ENCODE measurements around the gene PSAT1. TPM values are rescaled to one million over a fixed set of nuclear protein-coding genes. Genes with fewer than 3 reads are reported as not detected.

The PSAT1 gene
- total RNA-seq, 1 experiment from 2014 or later: 69.5 TPM

GRCh38 chr9:78286946-78287388, 10.0 kb upstream of the PSAT1 start:
- intact Hi-C loops (cut with micrococcal nuclease; ENCODE audit: unreplicated experiment): no loop called here
- H3K4me3 Mint-ChIP-seq (ENCODE audit: low read depth, unreplicated experiment): no peak overlapping the region
- no TSS peak for BruUV-seq (replicated peaks)
- no peaks in the 10 kb centered on the region for H3K9me3 Mint-ChIP-seq (ENCODE audit: low read depth, unreplicated experiment)
- TF ChIP-seq, protein P1, sequence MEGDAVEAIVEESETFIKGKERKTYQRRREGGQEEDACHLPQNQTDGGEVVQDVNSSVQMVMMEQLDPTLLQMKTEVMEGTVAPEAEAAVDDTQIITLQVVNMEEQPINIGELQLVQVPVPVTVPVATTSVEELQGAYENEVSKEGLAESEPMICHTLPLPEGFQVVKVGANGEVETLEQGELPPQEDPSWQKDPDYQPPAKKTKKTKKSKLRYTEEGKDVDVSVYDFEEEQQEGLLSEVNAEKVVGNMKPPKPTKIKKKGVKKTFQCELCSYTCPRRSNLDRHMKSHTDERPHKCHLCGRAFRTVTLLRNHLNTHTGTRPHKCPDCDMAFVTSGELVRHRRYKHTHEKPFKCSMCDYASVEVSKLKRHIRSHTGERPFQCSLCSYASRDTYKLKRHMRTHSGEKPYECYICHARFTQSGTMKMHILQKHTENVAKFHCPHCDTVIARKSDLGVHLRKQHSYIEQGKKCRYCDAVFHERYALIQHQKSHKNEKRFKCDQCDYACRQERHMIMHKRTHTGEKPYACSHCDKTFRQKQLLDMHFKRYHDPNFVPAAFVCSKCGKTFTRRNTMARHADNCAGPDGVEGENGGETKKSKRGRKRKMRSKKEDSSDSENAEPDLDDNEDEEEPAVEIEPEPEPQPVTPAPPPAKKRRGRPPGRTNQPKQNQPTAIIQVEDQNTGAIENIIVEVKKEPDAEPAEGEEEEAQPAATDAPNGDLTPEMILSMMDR (IDR thresholded peaks at IDR 0.05; ENCODE audit: unreplicated experiment): no peak
- no peaks in the 10 kb centered on the region for H3K36me3 Mint-ChIP-seq (ENCODE audit: insufficient read depth, unreplicated experiment)
- H3K27me3 Mint-ChIP-seq (ENCODE audit: unreplicated experiment): no peaks in the 10 kb centered on the region
- DNase-seq: no peak
- H3K27ac Mint-ChIP-seq (ENCODE audit: unreplicated experiment): no peak overlapping the region
- H3K4me1 Mint-ChIP-seq (ENCODE audit: low read depth, unreplicated experiment): no peaks in the 10 kb centered on the region
- CTCF ChIA-PET: no interaction called here

- H3K36me3 Mint-ChIP-seq (ENCODE audit: insufficient read depth, unreplicated experiment): no peaks in the 10 kb centered on the region
- intact Hi-C loops (cut with micrococcal nuclease; ENCODE audit: unreplicated experiment): no loop called here
- no peak for DNase-seq
- TF ChIP-seq, protein P1 (IDR thresholded peaks at IDR 0.05; ENCODE audit: unreplicated experiment): no peak
- H3K27ac Mint-ChIP-seq (ENCODE audit: unreplicated experiment): no peak overlapping the region
- no peaks in the 10 kb centered on the region for H3K4me1 Mint-ChIP-seq (ENCODE audit: low read depth, unreplicated experiment)
- no peak overlapping the region for H3K4me3 Mint-ChIP-seq (ENCODE audit: low read depth, unreplicated experiment)
- no peaks in the 10 kb centered on the region for H3K27me3 Mint-ChIP-seq (ENCODE audit: unreplicated experiment)
- CTCF ChIA-PET: no interaction called here
- BruUV-seq (replicated peaks): no TSS peak
- H3K9me3 Mint-ChIP-seq (ENCODE audit: low read depth, unreplicated experiment): no peaks in the 10 kb centered on the region
Observed at GRCh38 chr9:78288214-78288892, 8.6 kb upstream of the PSAT1 start.

- H3K4me1 Mint-ChIP-seq (ENCODE audit: low read depth, unreplicated experiment): no peaks in the 10 kb centered on the region
- CTCF ChIA-PET: no interaction called here
- no peak for DNase-seq
- intact Hi-C loops (cut with micrococcal nuclease; ENCODE audit: unreplicated experiment): no loop called here
- H3K36me3 Mint-ChIP-seq (ENCODE audit: insufficient read depth, unreplicated experiment): no peaks in the 10 kb centered on the region
- no peaks in the 10 kb centered on the region for H3K27me3 Mint-ChIP-seq (ENCODE audit: unreplicated experiment)
- TF ChIP-seq, protein P1 (IDR thresholded peaks at IDR 0.05; ENCODE audit: unreplicated experiment): no peak
- no peak overlapping the region for H3K4me3 Mint-ChIP-seq (ENCODE audit: low read depth, unreplicated experiment)
- H3K9me3 Mint-ChIP-seq (ENCODE audit: low read depth, unreplicated experiment): no peaks in the 10 kb centered on the region
- no peak overlapping the region for H3K27ac Mint-ChIP-seq (ENCODE audit: unreplicated experiment)
- BruUV-seq (replicated peaks): no TSS peak
Observed at GRCh38 chr9:78289474-78289873, 7.5 kb upstream of the PSAT1 start.

DNA sequence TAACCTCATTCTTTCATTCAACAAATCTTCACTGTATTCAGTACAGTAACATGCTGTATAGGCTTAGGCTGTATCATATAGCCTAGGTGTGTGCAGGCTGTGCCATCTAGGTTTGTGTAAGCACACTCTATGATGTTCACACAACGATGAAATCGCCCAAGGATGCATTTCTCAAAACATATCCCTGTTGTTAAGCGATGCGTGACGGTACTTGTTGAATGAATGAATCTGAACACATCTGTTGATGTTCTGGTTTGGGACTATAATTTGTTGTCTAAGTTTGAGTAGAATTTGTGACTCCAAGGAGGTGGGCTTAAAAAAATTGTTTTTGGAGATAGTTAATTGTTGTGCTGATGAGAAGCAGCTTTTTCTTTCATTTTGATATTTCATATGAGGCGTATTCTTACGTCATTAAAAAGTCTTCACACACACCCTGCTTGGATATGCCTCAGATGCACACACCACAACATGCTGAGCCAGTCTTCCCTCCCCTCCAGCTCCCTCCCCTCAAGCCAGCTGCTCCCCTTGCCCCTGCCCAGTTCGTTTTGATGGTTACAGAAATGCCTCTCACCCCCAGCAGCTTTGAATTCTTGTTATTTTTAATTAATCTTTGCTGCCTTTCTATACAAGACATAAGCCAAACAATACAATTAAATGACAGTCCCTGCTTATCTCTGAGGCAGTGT, 5.5 kb upstream of the PSAT1 start:
- peaks cover 7% of the 10 kb centered on the region for H3K36me3 Mint-ChIP-seq (ENCODE audit: insufficient read depth, unreplicated experiment)

More for the DNA sequence above, 5.5 kb upstream of the PSAT1 start:
- no TSS peak for BruUV-seq (replicated peaks)
- TF ChIP-seq, protein P1 (IDR thresholded peaks at IDR 0.05; ENCODE audit: unreplicated experiment): no peak
- H3K27ac Mint-ChIP-seq (ENCODE audit: unreplicated experiment): no peak overlapping the region
- no peak overlapping the region for H3K4me3 Mint-ChIP-seq (ENCODE audit: low read depth, unreplicated experiment)
- no peak for DNase-seq
- CTCF ChIA-PET: no interaction called here
- H3K9me3 Mint-ChIP-seq (ENCODE audit: low read depth, unreplicated experiment): no peaks in the 10 kb centered on the region
- intact Hi-C loops (cut with micrococcal nuclease; ENCODE audit: unreplicated experiment): no loop called here
- peaks cover 6% of the 10 kb centered on the region for H3K4me1 Mint-ChIP-seq (ENCODE audit: low read depth, unreplicated experiment)
- H3K27me3 Mint-ChIP-seq (ENCODE audit: unreplicated experiment): no peaks in the 10 kb centered on the region

Data from Calu3 (cell line).